GM12864 (cell line): ENCODE data around the gene CIB2.

Source experiments
- DNase-seq: peaks from one replicate; pipeline ENCODE4 v3.0.0-alpha.2; 2011; ENCODE audit warnings: low read depth
- H3K4me3 ChIP-seq: 2 replicates; pipeline ENCODE4 v1.5.1; 2011; ENCODE audit warnings: mild to moderate bottlenecking, low read depth, low read length, control low read depth
- TF ChIP-seq, protein P1 (sequence below): IDR thresholded peaks from 2 replicates; pipeline ENCODE4 v1.5.1; 2011; ENCODE audit warnings: low read depth, mild to moderate bottlenecking, moderate library complexity, low read length, control low read depth, inconsistent platforms; ENCODE audit errors: missing control alignments

Gene CIB2

DNA sequence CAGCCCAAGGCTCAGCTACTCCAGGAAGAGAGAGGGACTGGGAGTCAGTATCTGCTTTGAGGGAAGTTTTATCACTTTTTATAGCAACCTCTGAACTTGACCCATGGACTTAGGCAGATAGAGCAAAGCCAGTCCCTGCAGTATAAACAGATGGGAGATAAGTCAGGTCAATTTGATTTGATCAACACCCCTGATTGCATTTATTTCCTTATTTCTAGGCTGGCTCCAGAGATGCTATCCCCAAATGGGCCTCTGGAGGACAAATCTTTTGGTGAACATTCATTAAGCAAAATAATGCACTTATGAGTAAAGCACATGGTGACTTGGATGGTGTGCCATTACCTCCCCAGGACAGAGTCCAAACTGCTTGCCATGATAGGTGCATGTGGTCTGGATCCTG lies 9.0 kb upstream of the CIB2 start:
- H3K4me3 ChIP-seq, result no peak overlapping the region
- DNase-seq, result no peak

DNA sequence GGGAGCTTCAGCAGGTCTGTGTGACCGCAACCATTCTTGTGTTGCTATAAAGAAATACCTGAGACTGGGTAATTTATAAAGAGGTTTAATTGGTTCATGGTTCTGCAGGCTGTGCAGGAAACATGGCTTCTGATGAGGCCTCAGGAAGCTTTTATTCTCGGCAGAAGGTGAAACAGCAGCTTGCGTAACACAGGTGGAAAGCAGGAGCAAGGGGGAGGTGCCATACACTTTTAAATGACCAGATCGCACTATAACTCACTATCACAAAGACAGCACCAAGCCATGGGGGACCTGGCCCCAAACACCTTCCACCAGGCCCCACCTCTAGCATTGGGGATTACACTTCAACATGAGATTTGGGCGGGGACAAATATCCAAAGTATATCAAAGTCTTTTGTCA lies 8.3 kb upstream of the CIB2 start:
- no peak for DNase-seq
- H3K4me3 ChIP-seq, result no peak overlapping the region
- TF ChIP-seq, protein P1, sequence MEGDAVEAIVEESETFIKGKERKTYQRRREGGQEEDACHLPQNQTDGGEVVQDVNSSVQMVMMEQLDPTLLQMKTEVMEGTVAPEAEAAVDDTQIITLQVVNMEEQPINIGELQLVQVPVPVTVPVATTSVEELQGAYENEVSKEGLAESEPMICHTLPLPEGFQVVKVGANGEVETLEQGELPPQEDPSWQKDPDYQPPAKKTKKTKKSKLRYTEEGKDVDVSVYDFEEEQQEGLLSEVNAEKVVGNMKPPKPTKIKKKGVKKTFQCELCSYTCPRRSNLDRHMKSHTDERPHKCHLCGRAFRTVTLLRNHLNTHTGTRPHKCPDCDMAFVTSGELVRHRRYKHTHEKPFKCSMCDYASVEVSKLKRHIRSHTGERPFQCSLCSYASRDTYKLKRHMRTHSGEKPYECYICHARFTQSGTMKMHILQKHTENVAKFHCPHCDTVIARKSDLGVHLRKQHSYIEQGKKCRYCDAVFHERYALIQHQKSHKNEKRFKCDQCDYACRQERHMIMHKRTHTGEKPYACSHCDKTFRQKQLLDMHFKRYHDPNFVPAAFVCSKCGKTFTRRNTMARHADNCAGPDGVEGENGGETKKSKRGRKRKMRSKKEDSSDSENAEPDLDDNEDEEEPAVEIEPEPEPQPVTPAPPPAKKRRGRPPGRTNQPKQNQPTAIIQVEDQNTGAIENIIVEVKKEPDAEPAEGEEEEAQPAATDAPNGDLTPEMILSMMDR, result no peak

More for the DNA sequence above, 9.0 kb upstream of the CIB2 start:
- TF ChIP-seq, protein P1, result no peak

DNA sequence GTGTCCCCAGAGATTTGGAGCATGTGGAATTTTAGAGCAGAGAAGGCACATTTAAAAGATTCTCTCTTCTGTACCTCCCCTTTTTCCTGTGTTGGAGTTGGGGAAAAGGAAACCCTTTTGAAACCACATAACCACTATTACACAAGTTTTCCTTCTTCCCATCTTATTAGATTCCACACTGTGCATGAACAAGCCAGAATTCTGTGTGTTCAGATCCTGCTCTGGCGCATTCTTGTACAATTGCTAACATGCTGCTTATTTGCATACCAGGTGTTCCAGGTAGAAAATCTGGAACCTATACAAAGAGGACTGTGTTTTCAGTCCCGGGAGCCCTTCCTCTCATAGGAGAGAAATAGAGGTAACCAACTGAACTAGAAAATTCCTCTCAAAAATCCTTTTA lies 2.6 kb upstream of the CIB2 start:
- TF ChIP-seq, protein P1, result no peak
- no peak for DNase-seq
- H3K4me3 ChIP-seq, result no peak overlapping the region

DNA sequence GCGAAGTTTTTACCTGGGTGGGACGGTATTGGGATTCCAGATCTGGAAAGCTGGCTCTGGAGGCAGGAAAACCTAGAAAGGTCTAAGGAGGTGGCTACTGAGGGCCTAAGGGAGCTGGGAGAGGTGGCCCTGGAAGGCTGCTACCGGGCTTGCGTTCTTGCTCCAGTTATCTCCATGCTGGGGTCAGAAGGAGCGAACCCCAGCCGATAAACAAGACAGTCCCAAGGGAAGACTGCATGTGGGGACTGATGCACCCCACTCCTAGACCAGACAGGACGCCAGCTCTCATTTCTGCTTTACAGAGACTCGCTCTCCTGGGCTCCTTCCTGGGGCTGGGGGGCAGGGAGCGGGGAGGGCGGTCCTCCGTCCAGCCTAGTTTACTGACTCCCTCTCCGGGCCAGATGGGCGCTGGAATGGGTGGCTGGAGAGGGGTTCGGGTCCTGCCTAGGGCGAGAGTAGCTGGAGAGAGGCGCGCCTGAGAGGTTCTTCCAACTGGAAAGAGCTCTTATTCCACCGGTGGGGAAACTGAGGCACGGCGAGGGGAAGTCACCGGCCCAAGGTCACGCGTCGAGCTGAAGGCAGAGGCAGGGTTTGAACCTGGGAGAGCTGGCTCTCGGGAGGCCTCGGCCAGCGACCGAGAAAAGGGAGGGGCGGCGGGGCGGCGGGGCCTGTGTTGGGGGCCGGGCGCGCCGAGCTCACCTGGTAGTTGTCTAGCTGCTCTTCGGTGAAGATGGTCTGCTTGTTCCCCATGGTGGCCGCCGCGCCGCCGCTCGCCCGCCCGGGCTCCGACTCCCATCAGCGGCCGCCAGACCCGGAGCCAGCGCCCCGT lies 565 bp downstream of the CIB2 start:
- no peak for DNase-seq
- TF ChIP-seq, protein P1, result no peak
- peak overlapping the region; percentile 59; the same call in 1 of the 2 replicates for H3K4me3 ChIP-seq

DNA sequence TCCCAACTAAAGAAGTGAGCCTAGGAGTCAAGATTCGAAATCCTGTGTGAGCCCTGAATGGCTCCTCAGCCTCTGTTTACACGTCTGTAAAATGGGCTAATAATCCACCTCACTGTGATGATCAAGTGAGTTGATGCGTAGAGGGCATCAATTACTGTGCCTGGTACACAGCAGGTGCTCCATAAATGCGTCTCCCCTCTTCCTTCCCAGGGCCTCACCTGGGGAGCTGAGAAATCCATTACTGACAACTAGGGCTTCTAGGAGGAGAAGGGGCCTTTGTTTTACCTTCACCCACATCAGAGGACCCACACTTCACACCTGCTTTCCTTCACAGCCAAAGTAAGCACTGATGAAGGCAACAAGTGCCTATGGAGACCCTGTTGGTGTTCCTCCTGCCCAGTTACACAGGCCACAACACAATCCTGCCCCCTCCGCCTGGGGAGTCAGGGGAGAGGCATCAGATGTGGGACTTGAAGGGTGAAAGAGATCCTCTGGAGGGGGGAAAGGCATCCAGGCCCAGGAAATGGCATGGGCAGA lies 1.4 kb downstream of the CIB2 start:
- no peak for DNase-seq
- TF ChIP-seq, protein P1, result no peak
- H3K4me3 ChIP-seq, result no peak overlapping the region

DNA sequence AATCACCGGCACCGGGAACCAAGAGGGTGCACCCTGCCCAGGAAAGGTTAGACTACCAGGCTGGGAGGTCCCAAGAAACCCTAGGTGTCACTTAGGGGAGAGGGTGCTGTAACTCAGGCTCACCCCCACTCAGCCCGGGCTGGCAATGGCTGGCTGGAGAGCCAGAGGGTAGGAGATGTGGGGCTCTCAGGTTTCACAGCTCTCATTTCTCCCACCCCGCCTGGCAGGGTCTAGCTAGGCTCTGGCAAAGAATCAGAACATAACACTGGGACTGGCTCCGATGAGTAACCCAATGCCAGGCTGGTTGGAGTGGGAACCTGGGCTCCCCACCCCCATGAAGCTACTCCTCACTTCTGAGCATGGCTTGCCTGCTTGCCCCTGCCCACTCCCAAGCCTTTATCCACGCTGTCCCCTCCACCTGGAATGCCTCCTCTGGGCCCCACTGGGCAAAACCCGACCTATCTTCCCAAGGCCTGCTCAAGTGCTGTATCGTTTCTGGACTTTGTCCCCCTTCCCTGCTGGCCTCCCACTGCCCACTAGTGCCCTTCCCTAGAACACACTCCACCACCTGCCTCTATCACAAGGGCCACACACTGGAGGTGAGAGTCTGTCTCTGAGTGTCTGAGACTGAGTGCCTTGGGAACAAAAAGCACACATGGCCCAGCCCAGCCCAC lies 2.0 kb downstream of the CIB2 start:
- no peak for DNase-seq
- TF ChIP-seq, protein P1, result no peak
- H3K4me3 ChIP-seq, result no peak overlapping the region
